SU-DHL-6 (cell line): ENCODE measurements around the gene ZNF423.

Experiments
- EZH2phosphoT487 ChIP-seq: fragments of 200-600 bp; sonication (generic), shearing (Covaris generic); conservative IDR thresholded peaks from 2 replicates; pipeline ENCODE4 v1.6.1; 2018; ENCODE audit warnings: mild to moderate bottlenecking, antibody characterized with exemption, low read length, moderate library complexity, mixed read lengths
- TF ChIP-seq, protein P1 (sequence below): fragments of 200-600 bp; sonication (generic); IDR thresholded peaks from one replicate; pipeline ENCODE4 v1.5.1; 2017; ENCODE audit warnings: antibody characterized with exemption, mild to moderate bottlenecking, low read length, moderate library complexity; ENCODE audit not compliant: insufficient read depth, poor library complexity, severe bottlenecking

DNA sequence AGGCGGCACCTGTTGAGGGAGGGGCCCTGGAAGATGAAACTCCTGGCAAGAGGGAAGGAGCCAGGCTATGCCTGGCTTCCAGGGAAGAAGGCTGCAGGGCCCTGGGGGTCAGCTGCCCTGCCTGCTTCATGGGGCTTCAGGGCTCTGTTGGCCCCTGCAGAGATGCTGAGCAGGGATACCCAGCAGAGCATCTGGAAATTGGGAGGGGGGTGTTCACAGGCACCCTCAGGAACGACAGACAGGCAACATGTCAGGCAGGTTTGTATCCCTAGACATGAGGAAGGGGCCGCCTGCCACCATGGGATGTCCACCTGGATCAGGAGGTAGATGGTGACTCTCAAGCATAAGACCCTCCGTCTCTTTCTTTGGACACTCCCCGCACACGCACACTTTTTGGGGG lies 13.8 kb upstream of the ZNF423 start:
- TF ChIP-seq, protein P1, sequence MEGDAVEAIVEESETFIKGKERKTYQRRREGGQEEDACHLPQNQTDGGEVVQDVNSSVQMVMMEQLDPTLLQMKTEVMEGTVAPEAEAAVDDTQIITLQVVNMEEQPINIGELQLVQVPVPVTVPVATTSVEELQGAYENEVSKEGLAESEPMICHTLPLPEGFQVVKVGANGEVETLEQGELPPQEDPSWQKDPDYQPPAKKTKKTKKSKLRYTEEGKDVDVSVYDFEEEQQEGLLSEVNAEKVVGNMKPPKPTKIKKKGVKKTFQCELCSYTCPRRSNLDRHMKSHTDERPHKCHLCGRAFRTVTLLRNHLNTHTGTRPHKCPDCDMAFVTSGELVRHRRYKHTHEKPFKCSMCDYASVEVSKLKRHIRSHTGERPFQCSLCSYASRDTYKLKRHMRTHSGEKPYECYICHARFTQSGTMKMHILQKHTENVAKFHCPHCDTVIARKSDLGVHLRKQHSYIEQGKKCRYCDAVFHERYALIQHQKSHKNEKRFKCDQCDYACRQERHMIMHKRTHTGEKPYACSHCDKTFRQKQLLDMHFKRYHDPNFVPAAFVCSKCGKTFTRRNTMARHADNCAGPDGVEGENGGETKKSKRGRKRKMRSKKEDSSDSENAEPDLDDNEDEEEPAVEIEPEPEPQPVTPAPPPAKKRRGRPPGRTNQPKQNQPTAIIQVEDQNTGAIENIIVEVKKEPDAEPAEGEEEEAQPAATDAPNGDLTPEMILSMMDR: no peak
- no peak for TF ChIP-seq EZH2phosphoT487
